GM23248 (cell line): ENCODE results near the gene TMTC1.

Source experiments
- EZH2 ChIP-seq: fragments of 200-600 bp; sonication (generic); IDR thresholded peaks from 2 replicates; pipeline ENCODE4 v1.6.1; 2018; ENCODE audit warnings: antibody characterized with exemption, mild to moderate bottlenecking; ENCODE audit not compliant: insufficient read depth, poor library complexity, severe bottlenecking
- EZH2phosphoT487 ChIP-seq: fragments of 200-600 bp; sonication (generic); IDR thresholded peaks from 2 replicates; pipeline ENCODE4 v1.6.1; 2018; ENCODE audit warnings: antibody characterized with exemption, moderate library complexity, mild to moderate bottlenecking, low read depth; ENCODE audit not compliant: insufficient read depth

GRCh38 chr12:29768372-29768771 is 15.4 kb downstream of the TMTC1 start:
- no peak for TF ChIP-seq EZH2
- TF ChIP-seq EZH2phosphoT487: no peak
